ENCODE measurements around the gene ZNF460.
A peak's percentile ranks its signal among the peaks of the same experiment; 100 is the strongest.
"Not testable (repeated sequence)": the region's sequence is repeated elsewhere in the genome, so short reads cannot be mapped to it uniquely, and the experiment has no call there.

ZNF460 gene

DNA sequence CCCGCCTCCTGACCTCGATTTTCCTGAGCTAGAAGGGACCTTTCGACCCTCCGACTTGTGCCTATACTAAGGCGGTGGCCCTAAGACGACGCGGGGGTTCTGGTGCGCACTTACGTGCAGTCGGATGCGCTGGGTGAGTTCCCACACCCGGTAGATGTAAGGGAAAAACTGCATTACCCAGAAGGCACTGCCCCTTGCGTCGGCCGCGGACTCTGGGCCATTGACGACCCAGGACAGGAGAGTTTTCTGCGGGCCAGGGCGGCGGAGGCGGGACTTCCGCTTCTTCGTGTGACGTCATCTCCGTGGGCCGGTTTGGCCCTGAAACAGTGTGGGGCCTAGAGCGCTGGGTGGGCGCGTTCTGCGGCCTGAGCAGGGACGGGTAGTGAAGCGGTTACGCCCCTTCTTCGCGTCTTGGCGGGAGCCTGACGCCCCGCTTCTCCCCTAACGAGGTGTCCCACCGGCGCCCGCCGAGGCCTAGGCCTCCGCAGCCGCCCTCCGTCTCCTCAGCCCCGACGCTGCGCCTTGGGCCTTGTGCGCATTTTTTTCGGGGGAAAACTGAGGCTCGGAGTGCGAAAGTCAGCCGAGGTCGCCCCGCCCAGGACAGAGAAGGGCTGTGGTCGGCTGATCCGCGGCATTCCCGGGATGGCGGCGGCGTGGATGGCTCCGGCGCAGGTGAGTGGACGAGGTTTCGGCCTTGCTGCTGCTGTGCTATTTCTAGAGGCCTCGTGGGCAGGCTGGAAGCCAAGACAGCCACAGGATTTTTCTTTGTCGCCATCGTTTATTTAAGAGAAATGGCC lies at the start of gene ZNF460:
TSS of gene ZNF460 (plus strand) at position 321 of the 797 bp plus-strand sequence. CDS start at position 643, 322 bp downstream.
- DNase-seq = peak; percentile 92

DNA sequence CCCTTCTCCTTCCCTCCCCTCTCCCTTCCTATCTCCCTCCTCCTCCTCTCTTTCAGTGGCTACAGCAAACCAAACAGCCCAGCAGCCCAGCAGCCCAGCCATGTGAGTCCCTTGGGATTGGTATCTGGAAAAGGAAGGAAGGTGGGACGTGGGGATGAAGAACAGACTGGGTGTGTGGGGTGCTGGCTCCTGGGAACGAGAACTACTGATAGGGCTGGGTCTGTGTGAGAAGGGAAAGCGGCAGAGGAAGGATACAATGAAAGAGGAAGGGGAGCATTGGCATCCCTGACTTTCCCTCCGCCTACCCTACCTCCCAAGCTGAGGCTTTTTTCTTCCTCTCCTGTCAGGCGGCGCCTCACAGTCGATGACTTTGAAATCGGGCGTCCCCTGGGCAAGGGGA lies 48.6 kb upstream of the ZNF460 start:
- DNase-seq = no peak

DNA sequence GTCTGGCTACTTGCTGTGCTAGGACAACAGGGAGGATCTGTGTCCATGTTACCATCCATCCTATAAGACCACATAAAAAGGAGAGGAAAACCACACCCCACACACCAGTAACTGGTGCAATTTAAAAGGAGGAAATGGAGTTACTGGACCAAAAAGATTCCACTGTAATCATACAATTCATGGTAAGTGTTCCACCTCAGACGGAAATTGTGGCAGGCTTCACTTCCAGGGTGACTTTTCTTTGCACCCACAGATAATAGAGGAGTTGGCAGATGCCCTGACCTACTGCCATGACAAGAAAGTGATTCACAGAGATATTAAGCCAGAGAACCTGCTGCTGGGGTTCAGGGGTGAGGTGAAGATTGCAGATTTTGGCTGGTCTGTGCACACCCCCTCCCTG lies 47.1 kb upstream of the ZNF460 start:
- no peak for DNase-seq

DNA sequence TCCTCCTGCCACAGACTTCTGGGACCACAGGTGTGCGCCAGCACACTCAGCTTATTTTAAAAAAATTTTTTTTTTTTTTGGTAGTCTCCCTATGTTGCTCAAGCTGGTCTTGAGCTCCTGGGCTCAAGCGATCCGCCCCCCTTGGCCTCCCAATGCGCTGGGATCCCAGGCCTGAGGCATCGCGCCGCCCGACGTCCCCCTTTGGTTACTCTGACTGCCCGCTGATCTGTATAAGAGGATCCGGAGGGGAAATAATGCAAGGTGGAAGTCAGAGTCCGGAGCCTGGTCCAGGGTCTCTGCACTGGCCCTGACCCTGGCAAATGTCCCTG lies 40.3 kb upstream of the ZNF460 start:
- no peak for DNase-seq

DNA sequence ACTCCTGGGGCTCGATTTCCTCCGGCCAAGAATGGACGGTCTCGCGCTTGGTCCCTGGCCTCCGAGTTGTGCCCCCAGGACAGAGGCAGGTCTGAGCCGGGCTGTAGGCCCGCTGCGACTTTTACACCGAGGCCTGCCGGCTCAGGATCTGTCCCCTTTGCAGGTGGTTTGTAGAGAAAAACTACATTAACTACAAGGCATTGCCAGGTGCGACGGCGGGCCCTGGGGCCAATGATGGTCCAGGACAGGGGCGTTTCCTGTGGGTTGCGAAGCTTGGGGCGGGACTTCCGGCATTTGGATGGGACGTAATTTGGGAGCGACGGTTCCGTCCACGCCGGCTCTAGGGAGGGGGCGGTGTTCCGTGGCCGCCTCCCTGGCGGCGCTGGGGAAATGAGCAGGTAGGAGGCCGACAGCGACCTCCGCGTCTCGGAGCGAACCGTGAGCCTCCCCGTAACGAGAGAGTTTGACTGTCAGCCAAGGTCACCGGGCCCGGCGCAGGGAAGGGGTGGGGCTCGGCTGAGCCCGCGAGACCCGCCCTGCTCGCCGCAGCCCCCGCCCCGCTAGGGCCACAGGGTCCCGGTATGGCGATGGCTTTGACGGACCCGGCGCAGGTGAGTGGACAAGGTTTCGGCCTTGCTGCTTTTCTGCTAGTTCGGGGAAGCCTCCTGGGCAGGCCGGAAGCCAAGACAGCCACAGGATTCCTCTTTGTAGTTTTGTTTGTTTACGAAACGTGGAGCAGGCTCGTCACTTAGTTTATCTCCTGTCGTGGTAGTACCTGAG lies 39.8 kb upstream of the ZNF460 start, which contains the start of gene ZNF805:
TSS of gene ZNF805 (plus strand) at position 322 of the 780 bp plus-strand sequence. CDS start at position 582, 260 bp downstream.
- peak; percentile 66 for DNase-seq

DNA sequence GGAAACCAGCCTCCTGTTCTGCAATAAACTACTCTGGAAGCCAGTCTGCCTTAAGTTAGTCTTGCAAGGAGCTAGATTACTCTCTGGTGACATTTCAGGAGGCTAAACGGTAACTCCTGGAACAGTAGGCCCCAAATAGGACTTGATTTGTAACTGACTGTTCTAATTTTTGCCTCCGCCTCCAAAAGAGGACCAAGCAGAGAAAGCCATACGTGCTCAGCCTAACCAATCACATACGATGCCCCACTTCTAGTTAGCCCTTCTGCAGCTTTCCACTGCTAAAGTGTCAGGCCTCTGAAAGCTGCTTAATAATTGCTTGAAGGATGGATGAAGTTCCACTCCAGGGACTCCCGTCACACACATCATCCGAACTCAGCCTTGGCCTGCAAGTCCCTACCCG lies 39.1 kb upstream of the ZNF460 start:
- DNase-seq = no peak

DNA sequence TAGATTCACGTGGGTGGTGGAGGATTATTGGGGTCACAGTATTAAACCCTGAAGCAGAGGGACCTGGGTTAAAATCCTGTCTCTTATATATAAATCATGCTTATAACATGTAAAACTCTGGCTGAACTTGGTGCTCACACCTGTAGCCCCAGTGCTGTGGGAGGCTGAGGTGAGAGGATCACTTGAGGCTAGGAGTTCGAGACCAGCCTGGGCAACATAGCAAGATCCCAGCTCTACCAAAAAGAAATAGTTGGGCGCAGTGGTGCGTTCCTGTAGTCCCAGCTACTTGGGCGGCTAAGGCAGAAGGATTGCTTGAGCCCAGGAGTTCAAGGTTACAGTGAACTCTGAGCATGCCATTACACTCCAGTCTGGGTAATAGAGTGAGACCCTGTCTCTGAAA lies 37.5 kb upstream of the ZNF460 start:
- no peak for DNase-seq

DNA sequence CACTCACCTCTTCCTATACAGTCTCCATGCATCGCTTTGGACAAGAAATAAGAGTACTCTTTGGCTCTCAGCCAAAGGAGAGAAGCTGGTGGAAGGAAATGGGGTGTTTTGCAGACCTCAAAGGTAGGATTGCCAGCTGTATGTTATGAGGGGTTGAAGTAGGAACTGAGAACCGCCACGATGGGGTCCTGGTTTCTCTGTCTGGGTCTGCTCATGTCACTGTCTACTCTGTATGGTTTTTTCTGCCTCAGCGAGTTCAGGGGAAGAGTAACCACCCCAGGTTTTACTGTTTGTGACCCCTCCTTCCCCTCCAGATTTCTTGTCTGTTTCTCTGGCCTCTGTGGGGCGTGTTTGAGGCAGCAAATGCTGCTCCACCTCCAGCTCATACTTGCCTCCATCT lies 35.8 kb upstream of the ZNF460 start:
- DNase-seq = no peak

DNA sequence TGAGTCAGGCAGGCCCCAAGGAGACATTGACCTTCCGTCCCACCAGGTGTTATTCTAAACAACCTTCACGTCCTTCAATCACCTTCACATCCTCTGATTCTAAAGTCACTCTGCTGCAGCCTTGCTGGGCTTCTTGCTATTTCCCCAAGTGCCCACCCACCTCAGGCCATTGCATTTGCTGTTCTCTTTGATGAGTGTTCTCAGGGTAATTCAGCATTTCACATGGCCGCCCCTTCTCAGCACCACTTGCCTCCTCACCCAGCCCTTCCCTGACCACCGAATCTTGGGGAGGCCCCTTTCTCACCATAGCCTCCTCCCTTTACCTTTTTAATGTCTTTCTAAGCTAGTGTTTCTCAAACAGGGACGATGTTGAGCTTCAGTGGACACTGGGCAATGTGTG lies 35.2 kb upstream of the ZNF460 start:
- no peak for DNase-seq

DNA sequence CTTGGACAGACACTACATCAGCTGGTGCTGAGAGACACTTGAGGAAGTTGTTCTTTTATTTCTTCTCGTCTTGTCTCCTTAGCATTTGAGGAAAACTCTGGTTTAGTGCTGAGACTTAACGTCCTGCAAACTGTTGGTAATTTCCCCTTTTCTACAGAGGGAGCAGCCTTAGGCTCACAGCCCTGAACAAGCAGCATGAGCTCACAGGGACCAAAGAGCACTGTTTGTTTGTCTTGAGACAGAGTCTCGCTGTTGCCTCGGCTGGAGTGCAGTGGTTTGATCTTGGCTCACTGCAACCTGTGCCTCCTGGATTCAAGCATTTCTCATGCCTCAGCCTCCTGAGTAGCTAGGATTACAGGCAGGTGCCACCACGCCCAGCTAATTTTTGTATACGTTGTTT lies 34.3 kb upstream of the ZNF460 start:
- DNase-seq = no peak

DNA sequence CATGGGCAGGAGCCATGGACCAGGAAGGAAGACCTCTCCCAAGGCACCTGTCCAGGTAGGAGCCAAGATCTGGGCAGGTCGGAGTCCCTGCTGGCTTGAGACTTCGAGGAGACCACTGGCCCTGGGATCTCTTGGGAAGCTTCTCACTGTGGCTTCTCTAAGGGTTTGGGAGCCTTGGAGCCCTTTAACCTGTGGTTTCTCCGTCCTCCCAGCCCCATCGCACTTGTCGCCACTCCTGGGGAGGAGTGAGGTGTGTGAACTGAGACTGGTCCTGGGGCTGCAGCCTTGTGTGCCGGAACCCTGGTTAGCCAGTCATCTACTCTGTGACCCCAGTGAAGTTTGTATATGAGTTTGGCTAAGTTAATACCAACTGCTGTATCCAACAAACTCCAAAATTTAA lies 31.6 kb upstream of the ZNF460 start:
- no peak for DNase-seq

DNA sequence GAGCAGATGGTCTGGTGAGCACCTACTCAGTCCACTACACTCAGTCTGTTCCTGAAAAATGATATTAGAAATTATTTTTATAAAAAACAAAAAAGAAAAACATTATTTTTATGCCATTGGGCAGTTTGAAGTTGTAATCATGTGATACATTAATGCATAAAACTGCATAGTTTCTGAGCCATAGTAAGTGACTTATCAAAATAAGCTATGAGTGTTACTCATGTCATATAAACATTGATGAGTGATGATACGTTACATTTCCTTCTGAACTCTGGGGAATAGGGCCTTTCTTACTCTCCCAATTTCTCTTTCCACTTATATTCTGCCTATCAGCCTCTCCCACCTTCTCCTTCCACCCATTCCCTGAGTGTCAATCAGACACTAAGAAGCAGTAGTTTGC lies 31.0 kb upstream of the ZNF460 start:
- no peak for DNase-seq

DNA sequence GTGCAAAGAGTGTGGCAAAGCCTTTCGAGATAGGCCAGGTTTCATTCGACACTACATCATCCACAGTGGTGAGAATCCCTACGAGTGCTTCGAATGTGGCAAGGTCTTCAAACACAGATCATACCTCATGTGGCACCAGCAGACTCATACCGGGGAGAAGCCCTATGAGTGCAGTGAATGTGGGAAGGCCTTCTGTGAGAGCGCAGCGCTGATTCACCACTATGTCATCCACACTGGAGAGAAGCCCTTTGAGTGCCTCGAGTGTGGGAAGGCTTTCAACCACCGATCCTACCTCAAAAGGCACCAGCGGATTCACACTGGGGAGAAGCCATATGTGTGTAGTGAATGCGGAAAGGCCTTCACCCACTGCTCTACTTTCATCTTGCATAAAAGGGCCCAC lies 26.5 kb upstream of the ZNF460 start:
- not testable (repeated sequence) for DNase-seq

DNA sequence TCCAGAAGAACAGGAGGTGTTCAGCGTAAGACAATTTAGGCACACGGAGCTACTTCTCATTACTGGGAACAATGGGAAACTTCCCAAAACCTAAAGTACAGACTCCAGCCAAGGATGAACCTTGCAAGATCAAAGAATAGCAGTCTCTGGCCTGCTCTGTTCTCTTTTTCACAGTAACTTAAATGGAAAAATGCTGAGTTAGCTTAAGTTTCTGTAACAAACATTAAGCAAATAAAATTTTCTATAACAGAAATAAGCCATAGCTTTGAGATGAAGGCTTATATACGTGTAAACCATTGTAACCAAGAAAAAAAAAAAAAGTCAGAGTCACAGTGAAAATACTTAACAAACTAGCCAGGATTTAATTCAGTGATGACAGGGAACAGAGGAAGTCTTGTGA lies 18.2 kb upstream of the ZNF460 start:
- DNase-seq = no peak

DNA sequence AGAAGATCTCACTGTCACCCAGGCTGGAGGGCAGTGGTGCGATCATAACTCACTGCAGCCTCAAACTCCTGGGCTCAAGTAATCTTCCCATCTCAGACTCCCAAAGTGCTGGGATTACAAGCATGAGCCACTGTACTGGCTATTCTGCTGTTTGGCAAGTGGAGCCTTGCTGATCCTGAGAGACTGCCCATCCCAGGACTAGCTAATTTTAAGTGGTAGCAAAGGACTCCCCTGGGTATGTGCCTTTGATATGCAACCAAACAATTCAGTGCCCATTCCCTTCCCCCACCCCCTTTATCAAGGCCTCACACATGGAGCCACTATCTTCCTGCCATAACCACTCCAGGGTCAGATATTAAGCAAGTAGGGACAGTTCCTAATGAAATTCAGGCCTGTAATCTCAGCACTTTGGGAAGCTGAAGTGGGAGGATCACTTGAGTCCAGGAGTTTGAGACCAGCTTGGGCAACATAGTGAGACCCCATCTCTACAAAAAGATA lies 17.0 kb upstream of the ZNF460 start:
- no peak for DNase-seq

DNA sequence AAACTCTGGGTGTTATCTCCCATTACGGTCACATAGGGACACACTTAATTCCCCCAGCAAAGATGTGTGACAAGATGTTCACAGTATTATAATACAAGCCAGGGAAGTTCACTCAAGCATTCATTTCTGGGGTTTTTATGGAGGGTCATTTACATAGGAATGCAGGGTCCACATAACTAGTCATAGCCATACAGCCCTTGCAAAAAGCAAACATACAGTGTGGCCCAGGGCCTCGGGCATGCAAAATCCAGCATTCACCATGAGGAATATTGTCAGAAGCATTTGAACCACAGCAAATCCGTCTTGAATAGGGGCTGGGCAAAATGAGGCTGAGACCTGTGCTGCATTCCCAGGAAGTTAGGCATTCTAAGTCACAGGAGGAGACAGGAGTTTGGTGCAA lies 13.0 kb upstream of the ZNF460 start:
- DNase-seq = no peak

DNA sequence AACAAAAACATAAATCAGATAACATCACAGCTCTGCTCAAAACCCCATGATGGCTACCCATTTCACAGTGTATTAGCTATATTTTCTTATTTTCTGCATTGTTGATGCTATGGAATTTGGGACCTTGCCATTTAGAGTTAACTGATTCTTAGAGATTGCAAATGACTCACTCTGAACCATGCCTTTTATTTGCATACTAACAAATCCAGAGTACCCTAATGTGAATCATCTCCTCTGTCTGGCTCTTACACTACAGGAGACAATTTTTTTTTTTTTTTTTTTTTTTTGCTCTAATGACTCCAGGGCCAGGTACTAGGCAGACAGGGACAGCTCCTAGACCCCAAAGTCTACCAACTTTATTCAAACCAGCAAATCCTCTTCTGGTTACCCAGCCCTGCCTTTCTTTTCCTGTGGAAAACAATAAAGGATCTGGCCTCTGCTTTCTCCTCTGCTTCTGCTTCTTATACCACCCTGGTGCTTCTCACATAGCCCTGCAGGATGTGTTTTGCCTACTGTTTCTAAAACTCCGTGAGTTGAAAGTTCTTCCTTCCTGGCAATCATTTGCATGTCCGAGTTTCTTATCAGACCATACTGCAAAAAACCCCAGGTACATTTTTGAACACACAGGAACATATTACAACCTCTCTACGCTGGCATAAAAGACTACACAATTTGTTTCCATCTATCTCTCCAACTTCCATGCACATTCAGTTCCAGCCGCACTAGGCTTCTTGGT lies 10.6 kb upstream of the ZNF460 start:
- no peak for DNase-seq

DNA sequence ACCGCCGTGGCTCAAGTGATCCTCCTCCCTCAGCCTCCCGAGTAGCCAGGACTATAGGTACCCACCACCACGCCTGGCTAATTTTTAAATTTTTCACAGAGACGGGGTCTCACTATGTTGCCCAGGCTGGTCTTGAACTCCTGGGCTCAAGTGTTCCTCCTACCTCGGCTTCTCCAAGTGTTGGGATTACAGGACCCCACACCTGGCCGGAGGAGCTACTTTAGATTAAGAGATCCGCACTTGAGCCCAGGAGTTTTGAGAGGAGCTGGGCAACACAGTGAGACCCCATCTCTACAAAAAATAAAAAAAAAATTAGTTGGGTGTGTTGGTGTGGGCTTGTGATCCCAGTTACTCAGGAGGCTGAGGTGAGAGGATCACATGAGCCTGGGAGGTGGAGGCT lies 9.0 kb upstream of the ZNF460 start:
- DNase-seq = no peak

DNA sequence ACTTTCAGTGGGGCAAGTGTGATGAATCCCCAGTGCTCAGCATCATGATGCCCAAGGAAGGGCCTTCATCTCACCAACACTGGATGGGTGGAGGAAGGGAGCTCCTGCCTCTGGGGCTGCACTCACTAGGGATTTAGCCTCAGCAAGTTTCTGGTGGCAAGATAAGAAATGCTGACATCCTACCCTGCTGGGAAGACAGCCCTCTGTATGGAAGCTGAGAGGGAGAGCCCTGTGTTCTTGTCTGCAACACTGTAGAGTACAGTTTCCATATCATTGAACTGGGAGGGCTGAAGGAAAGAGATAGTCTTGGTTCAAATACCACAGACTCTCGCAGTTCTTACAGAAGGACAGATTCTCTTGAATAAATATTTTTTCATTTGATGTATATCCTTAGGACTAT lies 7.3 kb upstream of the ZNF460 start:
- DNase-seq = no peak

DNA sequence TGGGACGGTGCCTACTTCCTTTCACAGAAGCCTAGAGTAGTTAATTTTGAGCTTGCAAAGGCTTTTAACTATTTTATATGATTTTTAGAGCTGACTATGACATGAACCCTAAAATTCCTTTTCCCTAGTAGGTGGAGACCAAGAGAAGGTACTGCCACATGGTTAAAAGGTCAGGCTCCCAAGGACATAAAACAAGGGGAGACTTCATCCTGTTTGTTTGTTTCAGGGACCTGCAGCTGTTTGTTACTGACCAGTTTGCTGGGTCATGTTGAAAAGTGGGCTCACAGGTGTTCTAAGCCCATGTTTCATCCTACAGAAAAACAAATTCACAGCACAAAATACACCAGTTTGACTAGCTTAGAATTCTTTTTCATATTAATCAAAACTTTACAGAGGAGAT lies 3.9 kb upstream of the ZNF460 start:
- DNase-seq = no peak

DNA sequence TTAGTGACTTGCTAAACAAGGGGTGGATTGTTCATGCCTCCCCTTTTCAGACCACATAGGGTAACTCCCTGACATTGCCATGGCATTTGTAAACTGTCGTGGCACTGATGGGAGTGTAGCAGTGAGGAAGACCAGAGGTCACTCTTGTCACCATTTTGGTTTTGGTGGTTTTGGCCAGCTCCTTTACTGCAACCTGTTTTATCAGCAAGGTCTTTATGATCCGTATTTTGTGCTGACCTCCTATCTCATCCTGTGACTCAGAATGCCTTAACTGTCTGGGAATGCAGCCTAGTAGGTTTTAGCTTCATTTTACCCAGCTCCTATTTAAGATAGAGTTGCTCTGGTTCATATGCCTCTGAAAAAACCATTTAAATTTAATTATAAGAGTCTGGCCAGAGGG lies 1.8 kb upstream of the ZNF460 start:
- not testable (repeated sequence) for DNase-seq

DNA sequence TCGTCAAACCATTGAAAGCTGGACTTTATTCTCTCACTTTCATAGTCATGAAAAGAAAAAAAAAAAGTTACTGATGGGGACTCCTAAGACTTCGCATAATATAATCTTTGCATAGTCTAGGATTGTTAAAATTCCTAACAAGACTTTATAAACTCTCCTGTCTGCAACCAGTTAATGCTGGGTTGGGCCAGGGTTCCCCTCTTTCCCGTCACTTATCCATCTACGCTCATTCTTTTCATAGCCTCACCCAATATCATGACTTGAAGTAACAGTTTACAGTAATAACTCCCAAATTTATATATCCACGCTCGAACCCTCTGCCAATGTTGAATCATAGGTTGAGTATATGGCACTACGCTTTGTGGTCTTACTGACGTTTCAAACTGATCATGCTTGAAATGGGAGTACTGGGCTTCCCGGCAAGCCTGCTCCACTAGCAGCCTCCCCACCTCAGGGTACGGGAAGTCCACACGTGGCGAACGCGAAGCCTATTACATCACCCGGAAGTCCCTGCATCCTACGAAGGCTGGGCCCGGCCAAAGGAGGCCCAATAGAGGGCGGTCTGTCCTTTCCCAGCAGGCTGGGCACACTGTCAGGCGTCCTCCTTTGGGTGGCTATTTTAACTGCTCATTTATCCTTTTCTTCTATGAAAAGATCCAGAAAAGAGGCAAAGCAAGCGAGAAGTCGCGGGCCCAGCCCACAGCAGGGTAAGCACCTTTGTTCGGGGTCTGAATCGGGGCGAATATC lies 694 bp upstream of the ZNF460 start:
- DNase-seq = peak; percentile 89

DNA sequence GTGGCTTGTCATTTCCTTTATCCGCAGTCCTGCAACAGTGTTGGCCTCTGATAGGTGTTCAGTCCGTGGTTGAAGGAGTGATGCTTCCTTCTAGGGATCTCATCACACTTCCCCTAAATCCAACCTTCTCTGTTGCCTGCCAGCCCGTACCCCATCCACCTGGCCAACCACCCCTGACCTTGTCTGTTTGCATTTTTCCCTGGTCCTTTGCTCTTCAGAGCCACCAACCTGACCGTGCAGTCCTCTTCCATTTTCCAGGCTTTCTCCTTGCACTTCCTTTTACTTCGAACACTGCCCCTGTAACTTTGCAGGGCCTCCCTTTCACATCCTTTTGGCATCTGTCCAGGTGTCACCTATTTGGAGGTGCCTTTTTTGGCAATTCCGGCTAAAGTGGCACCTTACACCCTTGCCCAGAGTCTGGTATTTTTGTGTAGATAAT lies 696 bp downstream of the ZNF460 start:
- DNase-seq = no peak
